ENCODE data around the gene HDAC9. TPM values are rescaled to one million over a fixed set of nuclear protein-coding genes. Genes with fewer than 3 reads are reported as not detected.

The HDAC9 gene
- total RNA-seq, 4 donors from 2014 or later, result 63.0 to 130 (median 107) TPM

GRCh38 chr7:18503126-18503866 lies 7.7 kb downstream of the HDAC9 start:
- H3K36me3 ChIP-seq, result no peaks in the 10 kb centered on the region
- no peak overlapping the region for H3K27ac ChIP-seq (replicated peaks in 1 of 4)
- intact Hi-C loops (cut with DNase I), result no loop called here
- DNase-seq (ENCODE audit: extremely low spot score), result no peak
- WGBS, result 54% methylated on average over 4 of the region's 4 CpGs
- TF ChIP-seq POLR2AphosphoS5 (IDR thresholded peaks at IDR 0.05), result no peak
- TF ChIP-seq CTCF (IDR thresholded peaks at IDR 0.05), result no peak
- no peaks in the 10 kb centered on the region for H3K27me3 ChIP-seq
- H3K4me3 ChIP-seq, result no peak overlapping the region
- no peaks in the 10 kb centered on the region for H3K9me3 ChIP-seq
- H3K4me1 ChIP-seq, result peaks cover 5 to 20% (median 18%) of the 10 kb centered on the region in 4 donors

- no peak overlapping the region for H3K27ac ChIP-seq (replicated peaks in 1 of 4)
- DNase-seq (ENCODE audit: extremely low spot score), result no peak
- intact Hi-C loops (cut with DNase I), result no loop called here
- WGBS, result 85% methylated on average over 3 of the region's 3 CpGs
- no peak overlapping the region for H3K4me3 ChIP-seq
- no peaks in the 10 kb centered on the region for H3K9me3 ChIP-seq
- H3K4me1 ChIP-seq, result peaks cover 13 to 24% (median 19%) of the 10 kb centered on the region in 4 donors
- no peaks in the 10 kb centered on the region for H3K27me3 ChIP-seq
- no peaks in the 10 kb centered on the region for H3K36me3 ChIP-seq
- TF ChIP-seq POLR2AphosphoS5 (IDR thresholded peaks at IDR 0.05) (no peak), CTCF (IDR thresholded peaks at IDR 0.05) (no peak), EP300 (IDR thresholded peaks at IDR 0.05) (no peak), POLR2A (IDR thresholded peaks at IDR 0.05; ENCODE audit: low read depth) (no peak)
These were observed 9.4 kb downstream of the HDAC9 start for GRCh38 chr7:18504965-18505364.

- no peaks in the 10 kb centered on the region for H3K36me3 ChIP-seq
- no peak for DNase-seq (ENCODE audit: extremely low spot score)
- no peaks in the 10 kb centered on the region for H3K9me3 ChIP-seq
- no peaks in the 10 kb centered on the region for H3K27me3 ChIP-seq
- no peak for TF ChIP-seq EP300 (IDR thresholded peaks at IDR 0.05)
- no peak for TF ChIP-seq POLR2A (IDR thresholded peaks at IDR 0.05; ENCODE audit: low read depth)
- no peak for TF ChIP-seq POLR2AphosphoS5 (IDR thresholded peaks at IDR 0.05)
- TF ChIP-seq CTCF (IDR thresholded peaks at IDR 0.05), result no peak
- intact Hi-C loops (cut with DNase I), result no loop called here
- no peak overlapping the region for H3K27ac ChIP-seq (replicated peaks in 1 of 4)
- H3K4me1 ChIP-seq, result peaks cover 6 to 18% (median 15%) of the 10 kb centered on the region in 4 donors
- 66% methylated on average over 5 of the region's 5 CpGs for WGBS
- H3K4me3 ChIP-seq, result no peak overlapping the region
These were observed 10.4 kb downstream of the HDAC9 start for GRCh38 chr7:18505870-18506460.

- 67% methylated on average over 10 of the region's 10 CpGs for WGBS
- Histone ChIP-seq H3K27me3 (no peaks in the 10 kb centered on the region), H3K27ac (replicated peaks in 1 of 4) (no peak overlapping the region), H3K36me3 (no peaks in the 10 kb centered on the region), H3K9me3 (no peaks in the 10 kb centered on the region), H3K4me3 (no peak overlapping the region), H3K4me1 (peaks cover 3 to 18% (median 13%) of the 10 kb centered on the region in 4 donors)
- intact Hi-C loops (cut with DNase I), result no loop called here
- TF ChIP-seq POLR2AphosphoS5 (IDR thresholded peaks at IDR 0.05) (no peak), EP300 (IDR thresholded peaks at IDR 0.05) (no peak), CTCF (IDR thresholded peaks at IDR 0.05) (no peak), POLR2A (IDR thresholded peaks at IDR 0.05; ENCODE audit: low read depth) (no peak)
- DNase-seq (ENCODE audit: extremely low spot score), result no peak
These were observed 13.2 kb downstream of the HDAC9 start for GRCh38 chr7:18508443-18509427.
